PFSK-1 (cell line): Measurements from ENCODE around the gene GINS1.

Experiments
- FOXP2 ChIP-seq: optimal IDR thresholded peaks from 2 replicates; pipeline ENCODE3; 2011; ENCODE audit warnings: borderline replicate concordance, control low read depth, inconsistent platforms; ENCODE audit not compliant: insufficient read depth; ENCODE audit errors: extremely low read length, extremely low read depth
- POLR2AphosphoS5 ChIP-seq: IDR thresholded peaks from 2 replicates; pipeline ENCODE4 v1.6.1; 2012; ENCODE audit warnings: low read depth, mild to moderate bottlenecking, control low read depth, low read length, moderate library complexity
- REST ChIP-seq, 2 experiments: IDR thresholded peaks; 2 replicates each; pipeline versions ENCODE4 v1.6.1 to v1.8.0; 2011 to 2012; ENCODE audit warnings: low read depth in 2 of 2, low read length in 2 of 2, control low read depth in 1 of 2, inconsistent platforms in 1 of 2, mild to moderate bottlenecking in 1 of 2, moderate library complexity in 1 of 2; ENCODE audit not compliant: insufficient read depth in 1 of 2
- SIN3A ChIP-seq: IDR thresholded peaks from 2 replicates; pipeline ENCODE4 v1.6.1; 2012; ENCODE audit warnings: mild to moderate bottlenecking, low read length, moderate library complexity, borderline replicate concordance; ENCODE audit not compliant: insufficient read depth

- TF ChIP-seq POLR2AphosphoS5 (no peak), SIN3A (no peak), REST (IDR thresholded peaks at IDR 0.05; ENCODE audit: insufficient read depth in 1 of 2, low read depth in 2 of 2, low read length in 2 of 2) (no peak), FOXP2 (no peak)
Observed at GRCh38 chr20:25457886-25458680, 50.6 kb downstream of the GINS1 start.
